Inferior parietal cortex (tissue), 1 donor: ENCODE results near the gene KATNBL1.

Source experiments
- DNase-seq: peaks from one replicate; pipeline ENCODE4 v3.0.0-alpha.2; 2016; ENCODE audit errors: extremely low spot score

The KATNBL1 gene, protein sequence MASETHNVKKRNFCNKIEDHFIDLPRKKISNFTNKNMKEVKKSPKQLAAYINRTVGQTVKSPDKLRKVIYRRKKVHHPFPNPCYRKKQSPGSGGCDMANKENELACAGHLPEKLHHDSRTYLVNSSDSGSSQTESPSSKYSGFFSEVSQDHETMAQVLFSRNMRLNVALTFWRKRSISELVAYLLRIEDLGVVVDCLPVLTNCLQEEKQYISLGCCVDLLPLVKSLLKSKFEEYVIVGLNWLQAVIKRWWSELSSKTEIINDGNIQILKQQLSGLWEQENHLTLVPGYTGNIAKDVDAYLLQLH

GRCh38 chr15:34209421-34210282, at the start of gene KATNBL1:
KATNBL1 (minus strand) TSS chr15:34210096; CDS start chr15:34163676, 46,420 bp downstream.
- DNase-seq, result peak; percentile 98

- DNase-seq, result no peak
Measured at GRCh38 chr15:34259566-34259965, 49.7 kb upstream of the KATNBL1 start.

- DNase-seq, result no peak
Measured at GRCh38 chr15:34258151-34258550, 48.3 kb upstream of the KATNBL1 start.

- DNase-seq, result no peak
Measured at GRCh38 chr15:34252545-34252944, 42.6 kb upstream of the KATNBL1 start.

DNA sequence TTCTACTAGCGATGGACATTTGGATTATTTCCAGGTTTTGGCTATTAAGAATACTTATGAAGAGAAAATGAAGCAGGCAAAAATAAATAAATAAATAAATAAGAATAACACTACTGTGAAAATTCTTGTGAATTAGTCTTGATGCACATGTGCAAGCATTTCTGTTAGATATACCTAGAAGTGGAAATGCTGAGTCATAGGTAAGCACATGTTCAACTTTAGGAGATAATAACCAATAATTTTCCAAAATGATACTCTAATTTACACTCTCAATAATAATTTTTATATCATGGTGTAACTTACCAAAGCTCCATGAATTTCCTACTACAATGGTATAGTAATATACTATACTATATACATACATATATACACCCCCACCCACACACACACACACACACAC, 38.3 kb upstream of the KATNBL1 start:
- no peak for DNase-seq

GRCh38 chr15:34246276-34246976, 36.5 kb upstream of the KATNBL1 start:
- no peak for DNase-seq

GRCh38 chr15:34243226-34243625, 33.3 kb upstream of the KATNBL1 start:
- no peak for DNase-seq

DNA sequence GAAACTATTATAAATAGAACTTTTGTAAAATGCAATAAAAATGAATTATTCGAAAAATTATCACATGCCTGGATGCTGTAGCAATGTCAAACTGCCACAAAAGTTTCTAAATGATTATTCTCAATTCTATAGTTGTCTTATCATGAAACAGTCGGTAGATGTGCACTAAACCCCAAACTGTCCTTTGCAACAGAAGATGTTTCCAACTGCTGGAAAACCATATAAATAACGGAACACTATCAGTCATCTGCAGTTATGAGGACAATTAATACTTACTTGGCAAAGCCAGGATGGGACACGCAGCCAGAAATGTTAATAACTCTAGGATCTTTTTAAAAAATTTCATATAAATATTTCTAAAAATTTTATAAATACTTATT, 32.4 kb upstream of the KATNBL1 start:
- no peak for DNase-seq

DNA sequence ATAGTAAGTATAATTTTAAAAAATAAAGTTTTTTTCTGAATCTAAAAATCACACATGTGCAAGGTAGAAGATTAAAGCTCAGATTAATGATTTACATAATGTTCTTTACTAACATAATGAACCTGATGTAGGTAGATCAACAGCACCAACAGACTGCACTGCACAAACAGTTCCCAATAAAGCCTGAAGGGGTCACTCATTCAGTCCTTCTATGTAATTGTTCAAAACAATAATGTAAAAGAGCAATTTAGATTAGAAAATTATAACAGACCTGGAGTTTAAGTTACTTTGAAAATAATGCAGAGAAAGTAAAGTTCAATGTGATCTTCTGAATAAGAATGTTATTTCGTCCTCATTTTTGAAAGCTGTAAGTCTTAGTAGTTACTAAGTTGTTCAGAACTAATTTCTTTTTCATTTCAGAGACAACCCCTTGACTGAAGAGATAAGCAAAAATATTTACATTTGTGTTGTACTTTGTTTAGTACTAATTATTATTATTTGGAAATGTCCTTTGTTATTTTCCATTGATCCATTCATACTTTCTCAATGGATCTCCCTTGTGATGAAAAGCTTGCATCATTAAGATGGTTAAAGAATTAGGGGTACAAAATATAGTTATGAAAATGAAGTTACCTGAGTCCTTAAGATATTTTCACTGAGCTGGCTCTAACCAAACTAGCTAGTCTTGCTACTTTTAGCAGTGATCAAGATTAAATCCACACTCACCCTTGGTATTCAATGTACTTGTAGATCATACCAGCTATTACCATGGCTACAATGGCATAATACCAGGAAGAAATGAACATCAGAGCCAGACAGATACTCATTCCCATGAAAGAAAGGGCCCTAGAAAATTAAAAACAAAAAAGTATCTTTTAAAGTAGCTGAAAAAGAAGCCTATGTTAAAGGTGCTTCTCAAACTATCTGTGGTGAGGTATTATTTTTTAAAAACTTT, 31.8 kb upstream of the KATNBL1 start:
- peak; percentile 29 for DNase-seq

DNA sequence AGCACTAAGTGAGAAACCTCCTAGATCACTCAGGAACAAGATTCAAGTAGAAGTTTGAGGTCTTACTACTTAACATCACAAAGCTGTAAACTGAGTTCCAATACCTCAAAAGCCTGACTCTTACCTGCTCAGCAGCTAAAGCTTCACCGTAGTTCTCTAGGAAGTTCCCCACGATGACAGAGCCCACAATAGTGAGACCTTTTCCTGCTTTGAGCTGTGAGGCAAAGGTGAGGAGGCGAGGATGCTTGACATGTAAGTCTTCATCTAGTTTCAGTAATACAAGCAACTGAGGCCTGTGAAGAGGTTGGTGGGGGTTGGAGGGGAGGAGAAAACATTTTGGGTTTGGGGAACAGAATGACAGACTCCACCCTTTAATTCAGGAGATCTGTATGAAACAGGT, 30.6 kb upstream of the KATNBL1 start:
- no peak for DNase-seq

GRCh38 chr15:34239151-34239808, 29.4 kb upstream of the KATNBL1 start:
- no peak for DNase-seq

DNA sequence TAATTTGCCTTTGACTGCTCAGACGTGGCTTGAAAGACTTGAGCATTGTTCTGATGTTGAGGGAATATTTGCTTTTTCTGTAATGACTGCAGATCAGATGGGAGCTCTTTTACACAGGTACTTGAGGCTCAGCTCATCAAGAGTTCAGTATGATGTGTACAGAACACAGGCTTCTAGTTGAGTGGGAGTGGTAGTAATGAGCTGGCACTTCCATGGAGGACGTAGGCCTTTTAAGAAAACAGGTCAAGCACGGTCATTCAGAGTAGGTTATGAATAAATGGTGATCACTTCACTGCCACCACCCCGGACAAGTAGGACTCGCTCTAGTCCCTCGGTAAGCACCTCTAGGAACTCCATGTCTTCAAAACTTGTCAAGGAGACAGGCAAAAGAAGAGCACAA, 23.7 kb upstream of the KATNBL1 start:
- DNase-seq, result no peak

DNA sequence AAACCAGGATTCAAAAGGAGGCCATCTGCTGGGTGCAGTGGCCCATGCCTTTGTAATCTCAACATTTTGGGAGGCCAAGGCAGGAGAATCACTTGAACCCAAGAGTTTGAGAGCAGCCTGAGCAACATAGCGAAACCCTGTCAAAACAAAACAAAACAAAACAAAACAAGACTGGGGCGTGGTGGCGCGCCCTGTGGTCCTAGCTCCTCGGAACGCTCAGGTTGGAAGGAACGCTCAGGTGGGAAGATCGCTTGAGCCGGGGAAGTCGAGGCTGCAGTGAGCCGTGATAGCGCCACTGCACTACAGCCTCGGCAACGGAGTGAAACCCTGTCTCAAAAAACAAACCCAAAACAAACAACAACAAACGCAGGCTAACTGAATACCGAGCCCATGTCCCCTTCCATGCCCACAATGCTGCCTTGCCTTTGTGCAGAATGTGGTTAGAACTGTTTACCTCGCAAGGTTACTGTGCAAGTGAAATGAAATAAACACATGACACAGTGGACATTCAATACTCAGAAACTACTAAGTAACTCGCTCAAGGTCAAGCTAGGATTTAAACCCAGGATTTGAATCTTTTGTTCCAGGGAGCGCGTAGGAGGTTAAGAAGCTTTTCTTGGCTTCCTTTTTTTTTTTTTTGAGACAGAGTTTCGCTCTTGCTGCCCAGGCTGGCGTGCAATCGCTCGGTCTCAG, 14.2 kb upstream of the KATNBL1 start:
- peak; percentile 46 for DNase-seq

DNA sequence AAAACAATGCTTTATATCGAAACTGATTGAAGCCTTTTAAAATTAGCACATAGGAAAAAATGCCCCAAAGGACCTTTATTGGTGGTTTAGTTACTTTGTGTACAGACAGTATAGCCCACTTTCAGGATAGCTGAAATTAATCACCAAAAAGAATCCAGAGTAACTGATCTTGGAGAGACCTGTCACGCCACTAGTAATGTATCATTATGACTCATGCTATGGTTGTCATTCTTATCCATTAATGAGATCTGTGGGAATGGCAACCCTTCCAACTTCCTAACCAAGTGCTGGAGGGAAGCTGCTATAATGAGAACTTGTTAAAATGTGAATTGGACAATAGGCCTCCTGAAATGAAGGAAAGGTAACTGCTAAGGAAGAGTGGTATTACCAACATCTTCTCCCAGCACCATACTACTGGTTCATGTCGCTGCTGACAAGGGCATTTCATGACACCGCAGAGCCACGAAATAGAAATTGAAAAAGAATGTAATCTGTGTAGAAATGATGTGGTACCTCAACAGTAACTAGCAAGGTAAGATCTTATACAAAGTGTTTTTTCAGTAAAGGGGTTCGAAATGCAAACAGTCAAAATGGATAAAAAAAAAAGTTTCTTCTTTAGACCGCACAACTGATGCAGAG, 7.8 kb upstream of the KATNBL1 start:
- DNase-seq, result no peak

- DNase-seq, result no peak
Measured at GRCh38 chr15:34216527-34217270, 6.8 kb upstream of the KATNBL1 start.

- no peak for DNase-seq
Measured at GRCh38 chr15:34214135-34214534, 4.2 kb upstream of the KATNBL1 start.

- no peak for DNase-seq
Measured at GRCh38 chr15:34213690-34214089, 3.8 kb upstream of the KATNBL1 start.

GRCh38 chr15:34206011-34206410, 3.9 kb downstream of the KATNBL1 start:
- no peak for DNase-seq

- DNase-seq, result no peak
Measured at GRCh38 chr15:34203936-34204335, 6.0 kb downstream of the KATNBL1 start.
